ENCODE results near the gene CAMK2A. TPM values are rescaled to one million over a fixed set of nuclear protein-coding genes. Genes with fewer than 3 reads are reported as not detected.

CAMK2A gene
- total and polyA plus RNA-seq, 3 donors from 2014 or later, result 0.24 to 0.70 (median 0.25) TPM

GRCh38 chr5:150209099-150209635 is 80.4 kb downstream of the CAMK2A start:
- TF ChIP-seq POLR2A (IDR thresholded peaks at IDR 0.05) (no peak), CTCF (IDR thresholded peaks at IDR 0.05) (no peak)
- peak; percentile 22 for DNase-seq
- intact Hi-C loops (cut with DNase I; ENCODE audit: low total_unique reads), result no loop called here
- Histone ChIP-seq H3K9me3 (no peaks in the 10 kb centered on the region), H3K36me3 (ENCODE audit: low read depth, missing control alignments) (no peaks in the 10 kb centered on the region), H3K27ac (no peak overlapping the region), H3K4me3 (no peak overlapping the region), H3K4me1 (no peaks in the 10 kb centered on the region), H3K27me3 (no peaks in the 10 kb centered on the region)
- WGBS, 2 donors, result 88 to 90% methylated on average over 11 to 21 of the region's 21 CpGs

GRCh38 chr5:150208187-150209098 is 81.1 kb downstream of the CAMK2A start:
- H3K36me3 ChIP-seq (ENCODE audit: low read depth, missing control alignments), result no peaks in the 10 kb centered on the region
- WGBS, 2 donors, result 83% methylated on average over 17 to 19 of the region's 19 CpGs
- H3K27me3 ChIP-seq, result no peaks in the 10 kb centered on the region
- intact Hi-C loops (cut with DNase I; ENCODE audit: low total_unique reads), result no loop called here
- no peaks in the 10 kb centered on the region for H3K4me1 ChIP-seq
- no peak overlapping the region for H3K27ac ChIP-seq
- DNase-seq, result no peak
- no peaks in the 10 kb centered on the region for H3K9me3 ChIP-seq
- TF ChIP-seq CTCF (IDR thresholded peaks at IDR 0.05) (no peak), POLR2A (IDR thresholded peaks at IDR 0.05) (no peak)
- no peak overlapping the region for H3K4me3 ChIP-seq

- no peaks in the 10 kb centered on the region for H3K4me1 ChIP-seq
- H3K27me3 ChIP-seq, result no peaks in the 10 kb centered on the region
- intact Hi-C loops (cut with DNase I; ENCODE audit: low total_unique reads), result no loop called here
- TF ChIP-seq POLR2A (IDR thresholded peaks at IDR 0.05) (no peak), CTCF (IDR thresholded peaks at IDR 0.05) (no peak)
- no peak overlapping the region for H3K27ac ChIP-seq
- 90 to 93% methylated on average over 3 to 6 of the region's 6 CpGs for WGBS, 2 donors
- H3K9me3 ChIP-seq, result no peaks in the 10 kb centered on the region
- DNase-seq, result no peak
- no peak overlapping the region for H3K4me3 ChIP-seq
- H3K36me3 ChIP-seq (ENCODE audit: low read depth, missing control alignments), result no peaks in the 10 kb centered on the region
Observed at GRCh38 chr5:150206779-150207115, 82.8 kb downstream of the CAMK2A start.

GRCh38 chr5:150206098-150206778 is 83.3 kb downstream of the CAMK2A start:
- TF ChIP-seq POLR2A (IDR thresholded peaks at IDR 0.05), result no peak
- TF ChIP-seq CTCF (IDR thresholded peaks at IDR 0.05), result no peak
- 80 to 86% methylated on average over 4 to 6 of the region's 6 CpGs for WGBS, 2 donors
- Histone ChIP-seq H3K4me1 (no peaks in the 10 kb centered on the region), H3K27ac (no peak overlapping the region), H3K4me3 (no peak overlapping the region), H3K36me3 (ENCODE audit: low read depth, missing control alignments) (no peaks in the 10 kb centered on the region), H3K9me3 (no peaks in the 10 kb centered on the region), H3K27me3 (no peaks in the 10 kb centered on the region)
- DNase-seq, result no peak
- intact Hi-C loops (cut with DNase I; ENCODE audit: low total_unique reads), result no loop called here

Measured in testis (tissue), 3 donors.